HepG2 (cell line): ENCODE data around the gene PRKG1. TPM values are rescaled to one million over a fixed set of nuclear protein-coding genes. Genes with fewer than 3 reads are reported as not detected.

Experiments
- ATAC-seq: fragments of 200-7000 bp; cut with Tn5 transposase; 3 replicates; pipeline ENCODE4 v1.9.1; 2020; ENCODE audit warnings: mild to moderate bottlenecking, moderate library complexity
- BruUV-seq: library from RNA; stranded (reverse); fragments of 400-500 nt; replicated peaks from 2 replicates; lab custom pipeline; 2021; lab: Mats Ljungman, UMichigan
- CTCF ChIA-PET: fragments of 300-600 bp; formaldehyde crosslinking; extraction: SDS; loops from one replicate; lab custom pipeline; 2021; ENCODE audit warnings: low total read pairs, inconsistent platforms, low intra/inter-chr PET ratio; lab: Yijun Ruan, JAX
- POLR2A ChIA-PET: fragments of 350-600 bp; sonication (Branson Sonifier 250); formaldehyde crosslinking; loops from one replicate; lab custom pipeline; 2020; ENCODE audit warnings: antibody characterized with exemption, inconsistent platforms; lab: Yijun Ruan, JAX
- DNase-seq: peaks from one replicate; pipeline ENCODE4 v3.0.0-alpha.2; 2015; ENCODE audit warnings: low spot score
- FAIRE-seq: peaks from 3 replicates; lab custom pipeline; 2011; peaks lifted over from hg19 to GRCh38; lab: Jason Lieb, UNC
- H2AFZ ChIP-seq: one replicate; pipeline ENCODE4 v1.6.1; 2011; ENCODE audit warnings: low read length, inconsistent platforms
- H3K27ac ChIP-seq: fragments of 300-600 bp; 3 replicates; pipeline ENCODE4 v1.8.0; 2011; ENCODE audit warnings: mixed run types, mild to moderate bottlenecking, mixed read lengths, low read length, inconsistent platforms; ENCODE audit not compliant: insufficient read depth; ENCODE audit errors: extremely low read length
- H3K27me3 ChIP-seq, 2 experiments: fragments of 200-600 bp in 1 of 2; 2 replicates in 1 of 2; 3 replicates in 1 of 2; pipeline versions ENCODE4 v1.6.0 to v1.8.0; 2011; ENCODE audit warnings: low read length in 2 of 2, mild to moderate bottlenecking in 2 of 2, moderate library complexity in 2 of 2, inconsistent platforms in 1 of 2; ENCODE audit not compliant: insufficient read depth in 2 of 2, control insufficient read depth in 1 of 2
- H3K36me3 ChIP-seq, 2 experiments: fragments of 200-600 bp in 1 of 2; replicated peaks in 1 of 2; 2 replicates in 1 of 2; 3 replicates in 1 of 2; pipeline versions ENCODE4 v1.5.1 to v1.8.0; 2011; ENCODE audit warnings: low read length in 2 of 2, inconsistent platforms in 1 of 2; ENCODE audit not compliant: insufficient read depth in 2 of 2, control insufficient read depth in 1 of 2
- H3K4me1 ChIP-seq: 2 replicates; pipeline ENCODE4 v1.5.1; 2012; ENCODE audit warnings: low read length, inconsistent platforms; ENCODE audit not compliant: insufficient read depth
- H3K4me2 ChIP-seq: 2 replicates; pipeline ENCODE4 v1.6.0; 2011; ENCODE audit warnings: low read depth, low read length, inconsistent platforms
- H3K4me3 ChIP-seq, 3 experiments: fragments of 200-600 bp in 1 of 3; sonication (generic), shearing (Covaris generic) in 1 of 3; replicated peaks in 1 of 3; 2 replicates each; pipeline ENCODE4 v1.5.1; 2011 to 2016; ENCODE audit warnings: low read length in 3 of 3, inconsistent platforms in 2 of 3, low read depth in 2 of 3, mild to moderate bottlenecking in 2 of 3, control low read depth in 1 of 3, mixed read lengths in 1 of 3; ENCODE audit not compliant: insufficient read depth in 1 of 3
- H3K79me2 ChIP-seq: one replicate; pipeline ENCODE4 v1.6.1; 2011; ENCODE audit warnings: low read length, inconsistent platforms; ENCODE audit not compliant: insufficient read depth
- H3K9ac ChIP-seq: 2 replicates; pipeline ENCODE4 v1.6.0; 2011; ENCODE audit warnings: mild to moderate bottlenecking, low read depth, low read length, inconsistent platforms; ENCODE audit not compliant: insufficient read depth
- H3K9me3 ChIP-seq: 2 replicates; pipeline ENCODE4 v1.5.1; 2012; ENCODE audit warnings: mild to moderate bottlenecking, low read length
- H4K20me1 ChIP-seq: 2 replicates; pipeline ENCODE4 v1.6.0; 2011; ENCODE audit warnings: inconsistent platforms, mild to moderate bottlenecking, low read length, moderate library complexity; ENCODE audit not compliant: insufficient read depth
- CENPX ChIP-seq: sonication (generic); formaldehyde crosslinking; IDR thresholded peaks from 2 replicates; pipeline ENCODE4 v1.9.0; 2021; ENCODE audit warnings: mild to moderate bottlenecking, missing genetic modification reagents, moderate library complexity
- JUND ChIP-seq: sonication (generic); formaldehyde crosslinking; IDR thresholded peaks from 2 replicates; pipeline ENCODE4 v1.8.0; 2022; ENCODE audit warnings: mild to moderate bottlenecking, missing genetic modification reagents
- RCOR2 ChIP-seq: IDR thresholded peaks from 2 replicates; pipeline ENCODE4 v1.6.1; 2016; ENCODE audit warnings: missing biosample characterization, missing genetic modification reagents
- SNAI1 ChIP-seq: sonication (generic); formaldehyde crosslinking; IDR thresholded peaks from 2 replicates; pipeline ENCODE4 v1.5.0; 2020; ENCODE audit warnings: mild to moderate bottlenecking, missing genetic modification reagents, borderline replicate concordance
- XBP1 ChIP-seq: sonication (generic); formaldehyde crosslinking; IDR thresholded peaks from 2 replicates; pipeline ENCODE4 v1.5.0; 2020; ENCODE audit warnings: missing genetic modification reagents
- ZFP37 ChIP-seq: sonication (generic); formaldehyde crosslinking; IDR thresholded peaks from 2 replicates; pipeline ENCODE4 v1.4.0; 2020; ENCODE audit warnings: missing genetic modification reagents, borderline replicate concordance
- ZNF264 ChIP-seq: sonication (generic); formaldehyde crosslinking; IDR thresholded peaks from 2 replicates; pipeline ENCODE4 v1.4.0; 2020; ENCODE audit warnings: missing genetic modification reagents
- ZNF557 ChIP-seq: sonication (generic); formaldehyde crosslinking; IDR thresholded peaks from 2 replicates; pipeline ENCODE4 v1.4.0; 2020; ENCODE audit warnings: missing genetic modification reagents
- ZNF83 ChIP-seq: sonication (generic); formaldehyde crosslinking; IDR thresholded peaks from 2 replicates; pipeline ENCODE4 v1.4.0; 2020; ENCODE audit warnings: missing genetic modification reagents, mild to moderate bottlenecking, borderline replicate concordance
- ZNF841 ChIP-seq: sonication (generic); formaldehyde crosslinking; IDR thresholded peaks from 2 replicates; pipeline ENCODE4 v1.8.1; 2023; ENCODE audit warnings: missing genetic modification reagents, borderline replicate concordance
- WGBS: methylation state at CpG from one replicate; pipeline ENCODE4 v1.1.6; 2017; ENCODE audit warnings: low lambda C conversion rate; 5-methylcytosine and 5-hydroxymethylcytosine counted together
- in situ Hi-C: cut with HindIII; loops from 2 replicates; pipeline ENCODE4 v1.10.0; 2017; ENCODE audit warnings: low pct_unique_long_range_greater_than_20kb; ENCODE audit not compliant: extremely low pct_ligation_motif_present
- intact Hi-C: fragments of 100-400 bp; cut with micrococcal nuclease; formaldehyde crosslinking; loops from one replicate; pipeline ENCODE4 v1.10.0; 2022; ENCODE audit not compliant: unreplicated experiment
- polyA plus RNA-seq, 8 experiments: library from polyadenylated mRNA; depleted of rRNA in 3 of 8; stranded (reverse) in 7 of 8; unstranded in 1 of 8; fragments of >200 nt; fragmentation: Illumina TruSeq in 4 of 8; extraction: Trizol in 4 of 8; gene quantifications; 2 replicates each; pipeline versions ENCODE4 v1.2.1 to v1.2.3, GENCODE V29; 2011 to 2016; ENCODE audit warnings: low read depth in 4 of 8, missing spikeins in 1 of 8, mixed read lengths in 1 of 8; ENCODE audit not compliant: insufficient read depth in 1 of 8
- total RNA-seq, 5 experiments: library from RNA; depleted of rRNA; stranded (reverse); fragments of >200 nt; fragmentation: Illumina TruSeq; extraction: Trizol; gene quantifications; 2 replicates each; pipeline ENCODE4 v1.2.3, GENCODE V29; 2016; ENCODE audit warnings: low read depth in 1 of 5
- TF ChIP-seq, protein P1 (sequence below): sonication (generic); formaldehyde crosslinking; IDR thresholded peaks from 2 replicates; pipeline ENCODE4 v1.4.0; 2020; ENCODE audit warnings: missing genetic modification reagents
- TF ChIP-seq, protein P2 (sequence below): IDR thresholded peaks from 2 replicates; pipeline ENCODE4 v1.6.1; 2016; ENCODE audit warnings: low read depth
- TF ChIP-seq, protein P3 (sequence below): sonication (generic); formaldehyde crosslinking; IDR thresholded peaks from 2 replicates; pipeline ENCODE4 v1.4.0; 2020; ENCODE audit warnings: mild to moderate bottlenecking, missing genetic modification reagents, borderline replicate concordance
- TF ChIP-seq, protein P4 (sequence below): sonication (generic); formaldehyde crosslinking; IDR thresholded peaks from 2 replicates; pipeline ENCODE4 v1.5.0; 2020; ENCODE audit warnings: mild to moderate bottlenecking, missing genetic modification reagents

PRKG1 gene
- total and polyA plus RNA-seq, 2 of the 13 experiments (the other 11 are each of a cell fraction or from before 2014, with no cell fraction given): 0.01 TPM; not detected in 1

DNA sequence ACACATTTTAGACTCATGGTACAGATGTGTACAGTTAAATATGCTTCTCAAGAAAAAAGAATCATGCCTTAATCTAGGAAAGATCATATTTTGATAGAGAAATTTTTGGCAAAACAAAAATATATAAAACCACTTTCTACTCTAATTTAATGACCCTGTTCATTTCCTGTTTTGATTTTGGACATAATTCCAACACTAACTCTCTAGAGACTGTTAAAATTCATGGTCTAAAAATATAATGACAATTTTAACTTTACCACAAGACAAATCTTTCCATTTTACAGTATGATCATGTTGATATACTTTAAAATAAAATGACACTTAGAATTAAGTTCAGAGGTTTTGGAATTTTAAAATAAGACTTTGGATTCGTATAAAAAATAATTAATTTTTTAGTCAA, 45.2 kb downstream of the PRKG1 start:
- DNase-seq (no peak), FAIRE-seq (no peak), ATAC-seq (no peak)
- Histone ChIP-seq H3K4me2 (no peak overlapping the region), H3K27me3 (no peaks in the 10 kb centered on the region; a peak in 1 of 5 replicates), H3K4me3 (no peak overlapping the region), H3K9ac (no peak overlapping the region), H4K20me1 (no peaks in the 10 kb centered on the region), H3K36me3 (no peaks in the 10 kb centered on the region), H3K27ac (no peak overlapping the region), H2AFZ (no peak overlapping the region), H3K79me2 (no peaks in the 10 kb centered on the region), H3K9me3 (no peaks in the 10 kb centered on the region), H3K4me1 (no peaks in the 10 kb centered on the region)
- no peak for TF ChIP-seq CENPX (CRISPR knock-in tag)
- TF ChIP-seq JUND (CRISPR knock-in tag): no peak
- no peak for TF ChIP-seq ZNF557 (CRISPR knock-in tag)
- no peak for TF ChIP-seq ZFP37 (CRISPR knock-in tag)
- TF ChIP-seq ZNF264 (CRISPR knock-in tag): no peak
- TF ChIP-seq SNAI1: no peak
- TF ChIP-seq, protein P1, sequence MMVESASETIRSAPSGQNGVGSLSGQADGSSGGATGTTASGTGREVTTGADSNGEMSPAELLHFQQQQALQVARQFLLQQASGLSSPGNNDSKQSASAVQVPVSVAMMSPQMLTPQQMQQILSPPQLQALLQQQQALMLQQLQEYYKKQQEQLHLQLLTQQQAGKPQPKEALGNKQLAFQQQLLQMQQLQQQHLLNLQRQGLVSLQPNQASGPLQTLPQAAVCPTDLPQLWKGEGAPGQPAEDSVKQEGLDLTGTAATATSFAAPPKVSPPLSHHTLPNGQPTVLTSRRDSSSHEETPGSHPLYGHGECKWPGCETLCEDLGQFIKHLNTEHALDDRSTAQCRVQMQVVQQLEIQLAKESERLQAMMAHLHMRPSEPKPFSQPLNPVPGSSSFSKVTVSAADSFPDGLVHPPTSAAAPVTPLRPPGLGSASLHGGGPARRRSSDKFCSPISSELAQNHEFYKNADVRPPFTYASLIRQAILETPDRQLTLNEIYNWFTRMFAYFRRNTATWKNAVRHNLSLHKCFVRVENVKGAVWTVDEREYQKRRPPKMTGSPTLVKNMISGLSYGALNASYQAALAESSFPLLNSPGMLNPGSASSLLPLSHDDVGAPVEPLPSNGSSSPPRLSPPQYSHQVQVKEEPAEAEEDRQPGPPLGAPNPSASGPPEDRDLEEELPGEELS: no peak
- no peak for TF ChIP-seq ZNF83
- TF ChIP-seq, protein P2, sequence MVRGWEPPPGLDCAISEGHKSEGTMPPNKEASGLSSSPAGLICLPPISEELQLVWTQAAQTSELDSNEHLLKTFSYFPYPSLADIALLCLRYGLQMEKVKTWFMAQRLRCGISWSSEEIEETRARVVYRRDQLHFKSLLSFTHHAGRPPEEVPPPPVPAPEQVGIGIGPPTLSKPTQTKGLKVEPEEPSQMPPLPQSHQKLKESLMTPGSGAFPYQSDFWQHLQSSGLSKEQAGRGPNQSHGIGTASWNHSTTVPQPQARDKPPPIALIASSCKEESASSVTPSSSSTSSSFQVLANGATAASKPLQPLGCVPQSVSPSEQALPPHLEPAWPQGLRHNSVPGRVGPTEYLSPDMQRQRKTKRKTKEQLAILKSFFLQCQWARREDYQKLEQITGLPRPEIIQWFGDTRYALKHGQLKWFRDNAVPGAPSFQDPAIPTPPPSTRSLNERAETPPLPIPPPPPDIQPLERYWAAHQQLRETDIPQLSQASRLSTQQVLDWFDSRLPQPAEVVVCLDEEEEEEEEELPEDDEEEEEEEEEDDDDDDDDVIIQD (CRISPR knock-in tag): no peak
- no peak for TF ChIP-seq XBP1 (CRISPR knock-in tag)
- TF ChIP-seq RCOR2 (CRISPR knock-in tag): no peak
- TF ChIP-seq ZNF841 (CRISPR knock-in tag): no peak
- TF ChIP-seq, protein P3, sequence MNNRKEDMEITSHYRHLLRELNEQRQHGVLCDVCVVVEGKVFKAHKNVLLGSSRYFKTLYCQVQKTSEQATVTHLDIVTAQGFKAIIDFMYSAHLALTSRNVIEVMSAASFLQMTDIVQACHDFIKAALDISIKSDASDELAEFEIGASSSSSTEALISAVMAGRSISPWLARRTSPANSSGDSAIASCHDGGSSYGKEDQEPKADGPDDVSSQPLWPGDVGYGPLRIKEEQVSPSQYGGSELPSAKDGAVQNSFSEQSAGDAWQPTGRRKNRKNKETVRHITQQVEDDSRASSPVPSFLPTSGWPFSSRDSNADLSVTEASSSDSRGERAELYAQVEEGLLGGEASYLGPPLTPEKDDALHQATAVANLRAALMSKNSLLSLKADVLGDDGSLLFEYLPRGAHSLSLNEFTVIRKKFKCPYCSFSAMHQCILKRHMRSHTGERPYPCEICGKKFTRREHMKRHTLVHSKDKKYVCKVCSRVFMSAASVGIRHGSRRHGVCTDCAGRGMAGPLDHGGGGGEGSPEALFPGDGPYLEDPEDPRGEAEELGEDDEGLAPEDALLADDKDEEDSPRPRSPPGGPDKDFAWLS (CRISPR knock-in tag): no peak
- TF ChIP-seq, protein P4, sequence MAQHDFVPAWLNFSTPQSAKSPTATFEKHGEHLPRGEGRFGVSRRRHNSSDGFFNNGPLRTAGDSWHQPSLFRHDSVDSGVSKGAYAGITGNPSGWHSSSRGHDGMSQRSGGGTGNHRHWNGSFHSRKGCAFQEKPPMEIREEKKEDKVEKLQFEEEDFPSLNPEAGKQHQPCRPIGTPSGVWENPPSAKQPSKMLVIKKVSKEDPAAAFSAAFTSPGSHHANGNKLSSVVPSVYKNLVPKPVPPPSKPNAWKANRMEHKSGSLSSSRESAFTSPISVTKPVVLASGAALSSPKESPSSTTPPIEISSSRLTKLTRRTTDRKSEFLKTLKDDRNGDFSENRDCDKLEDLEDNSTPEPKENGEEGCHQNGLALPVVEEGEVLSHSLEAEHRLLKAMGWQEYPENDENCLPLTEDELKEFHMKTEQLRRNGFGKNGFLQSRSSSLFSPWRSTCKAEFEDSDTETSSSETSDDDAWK: no peak
- intact Hi-C loops (no loop called here), in situ Hi-C loops (no loop called here)
- BruUV-seq: no TSS peak
- ChIA-PET CTCF (no interaction called here), POLR2A (no interaction called here)
- 1% methylated on average over 1 of the region's 1 CpG for WGBS
